Measurements from ENCODE around the gene RGS11. TPM values are rescaled to one million over a fixed set of nuclear protein-coding genes. Genes with fewer than 3 reads are reported as not detected.

RGS11 gene
- polyA plus RNA-seq, 1 donor (not counting 4 experiments of a cell fraction or from before 2014, with no cell fraction given): not detected

GRCh38 chr16:262121-262745 lies 13.5 kb downstream of the RGS11 start:
- dilution Hi-C loops (cut with MboI; ENCODE audit: extremely low pct_ligation_motif_present, low sequenced_read_pairs): no loop called here
- Histone ChIP-seq H2AFZ (ENCODE audit: control insufficient read depth, low read length) (no peak overlapping the region), H3K27ac (ENCODE audit: control insufficient read depth, insufficient read depth, low read length) (no peak overlapping the region), H3K9me3 (ENCODE audit: control insufficient read depth, low read depth, low read length) (no peaks in the 10 kb centered on the region), H3K9ac (ENCODE audit: control insufficient read depth, extremely low read depth, insufficient read depth, low read length) (no peak overlapping the region), H4K20me1 (ENCODE audit: control insufficient read depth, extremely low read depth, insufficient read depth, low read length) (no peaks in the 10 kb centered on the region), H3K79me2 (ENCODE audit: control insufficient read depth, insufficient read depth, low read length) (no peaks in the 10 kb centered on the region), H3K9me1 (ENCODE audit: control insufficient read depth, extremely low read depth, insufficient read depth, low read length) (no peaks in the 10 kb centered on the region), H3K4me3 (ENCODE audit: control insufficient read depth in 2 of 3, extremely low read depth in 1 of 3, insufficient read depth in 2 of 3, low read depth in 1 of 3, low read length in 3 of 3) (no peak overlapping the region), H3K27me3 (ENCODE audit: control insufficient read depth, extremely low read depth, insufficient read depth, low read length) (no peaks in the 10 kb centered on the region), H3K4me2 (ENCODE audit: control insufficient read depth, extremely low read depth, insufficient read depth, low read depth, low read length) (no peak overlapping the region), H3K36me3 (ENCODE audit: control insufficient read depth in 2 of 2, extremely low read depth in 1 of 2, insufficient read depth in 2 of 2, low read length in 2 of 2) (peaks cover 0 to 15% of the 10 kb centered on the region in 2 experiments), H3K4me1 (ENCODE audit: control insufficient read depth, extremely low read depth, insufficient read depth, low read length) (peaks cover 8% of the 10 kb centered on the region)
- DNase-seq (ENCODE audit: low read depth, low spot score) (no peak), FAIRE-seq (no peak)
- no peak for TF ChIP-seq EZH2 (IDR thresholded peaks at IDR 0.05; ENCODE audit: low read length)
- TF ChIP-seq CTCF (optimal IDR thresholded peaks at IDR 0.05 in 1 of 3, IDR thresholded peaks at IDR 0.05 in 1 of 3, conservative IDR thresholded peaks at IDR 0.05 in 1 of 3; ENCODE audit: extremely low read depth in 1 of 3, insufficient read depth in 2 of 3, low read length in 3 of 3): no peak

- DNase-seq (ENCODE audit: low read depth, low spot score) (no peak), FAIRE-seq (no peak)
- H3K9me1 ChIP-seq (ENCODE audit: control insufficient read depth, extremely low read depth, insufficient read depth, low read length): no peaks in the 10 kb centered on the region
- TF ChIP-seq EZH2 (IDR thresholded peaks at IDR 0.05; ENCODE audit: low read length) (no peak), CTCF (optimal IDR thresholded peaks at IDR 0.05 in 1 of 3, IDR thresholded peaks at IDR 0.05 in 1 of 3, conservative IDR thresholded peaks at IDR 0.05 in 1 of 3; ENCODE audit: extremely low read depth in 1 of 3, insufficient read depth in 2 of 3, low read length in 3 of 3) (no peak)
- H3K79me2 ChIP-seq (ENCODE audit: control insufficient read depth, insufficient read depth, low read length): no peaks in the 10 kb centered on the region
- H3K27me3 ChIP-seq (ENCODE audit: control insufficient read depth, extremely low read depth, insufficient read depth, low read length): no peaks in the 10 kb centered on the region
- dilution Hi-C loops (cut with MboI; ENCODE audit: extremely low pct_ligation_motif_present, low sequenced_read_pairs): no loop called here
- H3K4me3 ChIP-seq (ENCODE audit: control insufficient read depth in 2 of 3, extremely low read depth in 1 of 3, insufficient read depth in 2 of 3, low read depth in 1 of 3, low read length in 3 of 3): no peak overlapping the region
- H3K27ac ChIP-seq (ENCODE audit: control insufficient read depth, insufficient read depth, low read length): no peak overlapping the region
- no peaks in the 10 kb centered on the region for H4K20me1 ChIP-seq (ENCODE audit: control insufficient read depth, extremely low read depth, insufficient read depth, low read length)
- no peak overlapping the region for H2AFZ ChIP-seq (ENCODE audit: control insufficient read depth, low read length)
- peaks cover 8% of the 10 kb centered on the region for H3K4me1 ChIP-seq (ENCODE audit: control insufficient read depth, extremely low read depth, insufficient read depth, low read length)
- no peak overlapping the region for H3K4me2 ChIP-seq (ENCODE audit: control insufficient read depth, extremely low read depth, insufficient read depth, low read depth, low read length)
- H3K9ac ChIP-seq (ENCODE audit: control insufficient read depth, extremely low read depth, insufficient read depth, low read length): no peak overlapping the region
- H3K9me3 ChIP-seq (ENCODE audit: control insufficient read depth, low read depth, low read length): no peaks in the 10 kb centered on the region
- H3K36me3 ChIP-seq (ENCODE audit: control insufficient read depth in 2 of 2, extremely low read depth in 1 of 2, insufficient read depth in 2 of 2, low read length in 2 of 2): peaks cover 0 to 15% of the 10 kb centered on the region in 2 experiments
Observed at GRCh38 chr16:261031-261691, 14.6 kb downstream of the RGS11 start.
